GM23338 (cell line): Measurements from ENCODE around the gene LUC7L2. TPM values are rescaled to one million over a fixed set of nuclear protein-coding genes. Genes with fewer than 3 reads are reported as not detected.

ENCODE experiments used
- ATAC-seq: fragments of 200-7000 bp; cut with Tn5 transposase; 3 replicates; pipeline ENCODE4 v1.9.1; 2020
- DNase-seq: peaks from one replicate; pipeline ENCODE4 v3.0.0-alpha.2; 2015; ENCODE audit warnings: low spot score
- H2AFZ ChIP-seq: fragments of 200-600 bp; sonication (generic); 2 replicates; pipeline ENCODE4 v1.8.0; 2016; ENCODE audit warnings: antibody characterized with exemption, mild to moderate bottlenecking, moderate library complexity
- H3F3A ChIP-seq: fragments of 200-600 bp; sonication (generic); replicated peaks from 2 replicates; pipeline ENCODE4 v1.8.0; 2017; ENCODE audit warnings: antibody characterized with exemption, mixed run types, low read depth
- H3K27ac ChIP-seq: fragments of 200-600 bp; sonication (generic); 2 replicates; pipeline ENCODE4 v1.6.1; 2016; ENCODE audit warnings: low read depth
- H3K27me3 ChIP-seq: fragments of 200-600 bp; sonication (generic); 2 replicates; pipeline ENCODE4 v1.8.0; 2016; ENCODE audit warnings: mild to moderate bottlenecking, mixed run types, moderate library complexity; ENCODE audit not compliant: insufficient read depth
- H3K36me3 ChIP-seq: fragments of 200-600 bp; sonication (generic); 2 replicates; pipeline ENCODE4 v1.8.0; 2016; ENCODE audit warnings: mild to moderate bottlenecking; ENCODE audit not compliant: insufficient read depth
- H3K4me1 ChIP-seq: fragments of 200-600 bp; sonication (generic); 2 replicates; pipeline ENCODE4 v1.8.0; 2016; ENCODE audit warnings: mild to moderate bottlenecking, moderate library complexity; ENCODE audit not compliant: insufficient read depth
- H3K4me2 ChIP-seq: fragments of 200-600 bp; sonication (generic); 2 replicates; pipeline ENCODE4 v1.7.1; 2017; ENCODE audit warnings: mixed run types
- H3K4me3 ChIP-seq: fragments of 200-600 bp; sonication (generic); 2 replicates; pipeline ENCODE4 v1.6.1; 2016; ENCODE audit warnings: mixed run types
- H3K79me2 ChIP-seq: fragments of 200-600 bp; sonication (generic); replicated peaks from 2 replicates; pipeline ENCODE4 v1.8.0; 2017; ENCODE audit warnings: mild to moderate bottlenecking; ENCODE audit not compliant: insufficient read depth
- H3K9me2 ChIP-seq: fragments of 200-600 bp; sonication (generic); 2 replicates; pipeline ENCODE4 v1.8.0; 2017; ENCODE audit not compliant: insufficient read depth
- H4K20me1 ChIP-seq: fragments of 200-600 bp; sonication (generic); replicated peaks from 2 replicates; pipeline ENCODE4 v1.8.0; 2017; ENCODE audit warnings: mild to moderate bottlenecking; ENCODE audit not compliant: insufficient read depth
- H3K27ac Mint-ChIP-seq: 2 replicates; pipeline ENCODE4 v1.8.0; 2020; ENCODE audit warnings: inconsistent platforms, mild to moderate bottlenecking, moderate library complexity, mixed read lengths
- H3K27me3 Mint-ChIP-seq: 3 replicates; pipeline ENCODE4 v1.8.0; 2022; ENCODE audit warnings: low read depth, mild to moderate bottlenecking, moderate library complexity, mixed read lengths, inconsistent platforms; ENCODE audit not compliant: insufficient read depth, poor library complexity
- H3K36me3 Mint-ChIP-seq: 3 replicates; pipeline ENCODE4 v1.8.0; 2021; ENCODE audit warnings: low read depth, mild to moderate bottlenecking, inconsistent platforms, moderate library complexity, mixed read lengths
- H3K4me1 Mint-ChIP-seq: 3 replicates; pipeline ENCODE4 v1.8.0; 2020; ENCODE audit warnings: mild to moderate bottlenecking, inconsistent platforms, mixed read lengths
- H3K4me3 Mint-ChIP-seq: 3 replicates; pipeline ENCODE4 v1.8.0; 2021; ENCODE audit warnings: moderate library complexity, mild to moderate bottlenecking, inconsistent platforms, mixed read lengths
- H3K9me3 Mint-ChIP-seq: 3 replicates; pipeline ENCODE4 v1.8.0; 2020; ENCODE audit warnings: moderate library complexity, mild to moderate bottlenecking, inconsistent platforms, mixed read lengths
- EZH2 ChIP-seq: fragments of 200-600 bp; sonication (generic); IDR thresholded peaks from one replicate; pipeline ENCODE4 v1.8.0; 2017; ENCODE audit warnings: antibody characterized with exemption, mild to moderate bottlenecking, low read depth; ENCODE audit not compliant: unreplicated experiment
- JUNB ChIP-seq: IDR thresholded peaks from one replicate; pipeline ENCODE4 v1.6.1; 2016; ENCODE audit warnings: antibody characterized with exemption; ENCODE audit not compliant: unreplicated experiment
- NANOG ChIP-seq: IDR thresholded peaks from 2 replicates; pipeline ENCODE4 v1.6.1; 2016; ENCODE audit warnings: antibody characterized with exemption, borderline replicate concordance
- POLR2AphosphoS5 ChIP-seq: IDR thresholded peaks from 2 replicates; pipeline ENCODE4 v1.6.1; 2016; ENCODE audit warnings: antibody characterized with exemption, low read depth
- REST ChIP-seq: IDR thresholded peaks from one replicate; pipeline ENCODE4 v1.6.1; 2018; ENCODE audit warnings: antibody characterized with exemption; ENCODE audit not compliant: unreplicated experiment
- ZNF114 ChIP-seq: fragments of 250-450 bp; sonication (Bioruptor Pico); IDR thresholded peaks from 2 replicates; pipeline ENCODE4 v1.5.0; 2020; ENCODE audit warnings: mild to moderate bottlenecking, moderate library complexity
- ZNF331 ChIP-seq: fragments of 250-450 bp; sonication (Bioruptor Pico); IDR thresholded peaks from 2 replicates; pipeline ENCODE4 v1.5.0; 2020; ENCODE audit warnings: low read depth, mild to moderate bottlenecking, moderate library complexity
- ZNF462 ChIP-seq: fragments of 250-450 bp; sonication (Bioruptor Pico); IDR thresholded peaks from 2 replicates; pipeline ENCODE4 v1.5.0; 2020; ENCODE audit warnings: mild to moderate bottlenecking, moderate library complexity
- polyA plus RNA-seq: library from polyadenylated mRNA; unstranded; fragments of >200 nt; fragmentation: Nextera tagmentation; extraction: Ambion mirVana; gene quantifications from 2 replicates; pipeline ENCODE4 v1.2.1, GENCODE V29; 2016
- total RNA-seq: library from RNA; depleted of rRNA; stranded (reverse); fragments of >200 nt; shearing (Covaris generic); gene quantifications from 2 replicates; pipeline ENCODE4 v1.2.3, GENCODE V29; 2014
- TF ChIP-seq, protein P1 (sequence below): IDR thresholded peaks from 2 replicates; pipeline ENCODE4 v1.6.1; 2016; ENCODE audit warnings: antibody characterized with exemption

The LUC7L2 gene
- total and polyA plus RNA-seq, 2 experiments from 2014 or later, result 40.3 to 57.3 TPM

- TF ChIP-seq, protein P1, sequence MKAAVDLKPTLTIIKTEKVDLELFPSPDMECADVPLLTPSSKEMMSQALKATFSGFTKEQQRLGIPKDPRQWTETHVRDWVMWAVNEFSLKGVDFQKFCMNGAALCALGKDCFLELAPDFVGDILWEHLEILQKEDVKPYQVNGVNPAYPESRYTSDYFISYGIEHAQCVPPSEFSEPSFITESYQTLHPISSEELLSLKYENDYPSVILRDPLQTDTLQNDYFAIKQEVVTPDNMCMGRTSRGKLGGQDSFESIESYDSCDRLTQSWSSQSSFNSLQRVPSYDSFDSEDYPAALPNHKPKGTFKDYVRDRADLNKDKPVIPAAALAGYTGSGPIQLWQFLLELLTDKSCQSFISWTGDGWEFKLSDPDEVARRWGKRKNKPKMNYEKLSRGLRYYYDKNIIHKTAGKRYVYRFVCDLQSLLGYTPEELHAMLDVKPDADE, result no peak
- TF ChIP-seq JUNB (no peak), ZNF462 (no peak), ZNF114 (CRISPR knock-in tag) (no peak), EZH2 (no peak)
Observed at GRCh38 chr7:139426258-139427028, 66.7 kb downstream of the LUC7L2 start (continued).

GRCh38 chr7:139427029-139427420 is 67.3 kb downstream of the LUC7L2 start:
- no peaks in the 10 kb centered on the region for H3K79me2 ChIP-seq
- no peaks in the 10 kb centered on the region for H3K27me3 ChIP-seq
- no peak overlapping the region for H3K4me2 ChIP-seq
- peaks cover 4% of the 10 kb centered on the region; the same call in 1 of the 2 replicates for H3F3A ChIP-seq
- DNase-seq (no peak), ATAC-seq (peak; percentile 37)
- no peaks in the 10 kb centered on the region for H3K4me1 ChIP-seq
- Mint-ChIP-seq H3K36me3 (peaks cover 10% of the 10 kb centered on the region; the same call in 1 of the 3 replicates), H3K4me1 (no peaks in the 10 kb centered on the region; the same call in 2 of the 3 replicates), H3K27ac (peak overlapping the region; percentile 29; the same call in 1 of the 2 replicates), H3K4me3 (no peak overlapping the region), H3K27me3 (peaks cover 2% of the 10 kb centered on the region), H3K9me3 (no peaks in the 10 kb centered on the region)
- H3K4me3 ChIP-seq, result no peak overlapping the region
- no peaks in the 10 kb centered on the region for H3K9me2 ChIP-seq
- H2AFZ ChIP-seq, result no peak overlapping the region
- H3K27ac ChIP-seq, result no peak overlapping the region; the same call in 1 of the 2 replicates
- peaks cover 6% of the 10 kb centered on the region; the same call in 1 of the 2 replicates for H4K20me1 ChIP-seq
- peaks cover 3% of the 10 kb centered on the region for H3K36me3 ChIP-seq
- no peak for TF ChIP-seq POLR2AphosphoS5
- TF ChIP-seq ZNF331 (CRISPR knock-in tag), result no peak
- no peak for TF ChIP-seq EZH2
- no peak for TF ChIP-seq REST
- TF ChIP-seq ZNF114 (CRISPR knock-in tag), result no peak
- TF ChIP-seq NANOG, result no peak
